ENCODE measurements around the gene ATXN7.

GRCh38 chr3:63959146-63959545 lies 95.5 kb downstream of the ATXN7 start:
- no peak for TF ChIP-seq TAF1 (conservative IDR thresholded peaks at IDR 0.05)
- no peak for TF ChIP-seq REST (IDR thresholded peaks at IDR 0.05)
- TF ChIP-seq SP1 (IDR thresholded peaks at IDR 0.05): no peak
- TF ChIP-seq CTCF (IDR thresholded peaks at IDR 0.05; ENCODE audit: low read depth, low read length, missing input control): no peak
- TF ChIP-seq JUND (IDR thresholded peaks at IDR 0.05): no peak
- no peak for TF ChIP-seq EGR1 (IDR thresholded peaks at IDR 0.05; ENCODE audit: low read depth in 2 of 2)
- no peak for TF ChIP-seq FOXA1 (IDR thresholded peaks at IDR 0.05)
- no peak for TF ChIP-seq MAX (IDR thresholded peaks at IDR 0.05)
- no peak for TF ChIP-seq YY1 (IDR thresholded peaks at IDR 0.05)
- no peak for TF ChIP-seq ATF3 (IDR thresholded peaks at IDR 0.05)
- TF ChIP-seq GABPA (IDR thresholded peaks at IDR 0.05 in 1 of 2, conservative IDR thresholded peaks at IDR 0.05 in 1 of 2): no peak

Data from liver (tissue), 3 donors.